GM21447 (cell line): Measurements from ENCODE around the gene MC1R.
"Not testable (repeated sequence)": the region's sequence is repeated elsewhere in the genome, so short reads cannot be mapped to it uniquely, and the experiment has no call there.

ENCODE experiments used
- ATAC-seq: cut with Tn5 transposase; IDR thresholded peaks from one replicate; pipeline ENCODE4 v1.9.1; 2021; ENCODE audit not compliant: unreplicated experiment

Gene MC1R

GRCh38 chr16:89934019-89934418 is 15.4 kb downstream of the MC1R start:
- ATAC-seq: not testable (repeated sequence)

- no peak for ATAC-seq
Observed at GRCh38 chr16:89934611-89935553, 16.2 kb downstream of the MC1R start.

GRCh38 chr16:89935620-89936019 is 17.0 kb downstream of the MC1R start:
- not testable (repeated sequence) for ATAC-seq

- no peak for ATAC-seq
Observed at GRCh38 chr16:89936034-89936433, 17.4 kb downstream of the MC1R start.

GRCh38 chr16:89936508-89936907 is 17.8 kb downstream of the MC1R start:
- no peak for ATAC-seq

- ATAC-seq: no peak
Observed at GRCh38 chr16:89936981-89937380, 18.3 kb downstream of the MC1R start.

- no peak for ATAC-seq
Observed at GRCh38 chr16:89938175-89938885, 19.7 kb downstream of the MC1R start.

GRCh38 chr16:89944773-89945172 is 26.1 kb downstream of the MC1R start:
- ATAC-seq: no peak

GRCh38 chr16:89945654-89946053 is 27.0 kb downstream of the MC1R start:
- ATAC-seq: no peak

GRCh38 chr16:89946515-89946914 is 27.9 kb downstream of the MC1R start:
- ATAC-seq: no peak

- no peak for ATAC-seq
Observed at GRCh38 chr16:89949121-89949742, 30.6 kb downstream of the MC1R start.

- no peak for ATAC-seq
Observed at GRCh38 chr16:89949756-89950155, 31.1 kb downstream of the MC1R start.

- no peak for ATAC-seq
Observed at GRCh38 chr16:89951509-89951908, 32.8 kb downstream of the MC1R start.

GRCh38 chr16:89952049-89952448 is 33.4 kb downstream of the MC1R start:
- no peak for ATAC-seq

GRCh38 chr16:89952551-89952950 is 33.9 kb downstream of the MC1R start:
- ATAC-seq: no peak

GRCh38 chr16:89953671-89954406 is 35.2 kb downstream of the MC1R start:
- peak; percentile 66 for ATAC-seq

GRCh38 chr16:89954462-89954861 is 35.8 kb downstream of the MC1R start:
- no peak for ATAC-seq

GRCh38 chr16:89955001-89955685 is 36.5 kb downstream of the MC1R start:
- no peak for ATAC-seq

- ATAC-seq: no peak
Observed at GRCh38 chr16:89956505-89957215, 38.0 kb downstream of the MC1R start.
